Endometrial microvascular endothelial cells (primary cell): ENCODE results near the gene RYR2. TPM values are rescaled to one million over a fixed set of nuclear protein-coding genes. Genes with fewer than 3 reads are reported as not detected.

Source experiments
- in situ Hi-C: cut with HindIII; loops from 2 replicates; pipeline ENCODE4 v1.10.0; 2017; ENCODE audit warnings: low sequenced_read_pairs, low pct_unique_long_range_greater_than_20kb; ENCODE audit errors: inconsistent ontology term
- total RNA-seq: library from RNA; depleted of rRNA; stranded (reverse); fragments of >200 nt; gene quantifications from one replicate; pipeline ENCODE4 v1.2.3, GENCODE V29; 2015; ENCODE audit errors: inconsistent ontology term

RYR2 gene
- total RNA-seq, 1 donor from 2014 or later = not detected

- in situ Hi-C loops = no loop called here
Observed at GRCh38 chr1:237059244-237059643, 17.3 kb downstream of the RYR2 start.

DNA sequence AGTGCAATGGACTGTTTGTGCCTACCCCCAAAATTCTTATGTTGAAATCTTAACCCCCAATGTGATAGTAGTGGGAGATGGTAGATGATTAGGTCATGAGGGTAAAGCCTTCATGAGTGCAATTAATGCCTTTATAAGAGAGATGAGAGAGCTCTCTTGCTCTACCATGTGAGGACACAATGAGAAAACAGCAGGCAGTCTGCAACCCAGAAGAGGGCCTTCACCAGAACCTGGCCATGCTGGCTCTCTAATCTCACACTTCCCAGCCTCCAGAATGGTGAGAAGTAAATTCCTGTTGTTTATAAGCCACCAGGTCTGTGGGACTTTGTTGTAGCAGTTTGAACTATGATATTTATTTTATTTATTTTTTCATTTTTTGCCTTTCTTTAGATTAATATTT, 21.0 kb downstream of the RYR2 start:
- in situ Hi-C loops = no loop called here

DNA sequence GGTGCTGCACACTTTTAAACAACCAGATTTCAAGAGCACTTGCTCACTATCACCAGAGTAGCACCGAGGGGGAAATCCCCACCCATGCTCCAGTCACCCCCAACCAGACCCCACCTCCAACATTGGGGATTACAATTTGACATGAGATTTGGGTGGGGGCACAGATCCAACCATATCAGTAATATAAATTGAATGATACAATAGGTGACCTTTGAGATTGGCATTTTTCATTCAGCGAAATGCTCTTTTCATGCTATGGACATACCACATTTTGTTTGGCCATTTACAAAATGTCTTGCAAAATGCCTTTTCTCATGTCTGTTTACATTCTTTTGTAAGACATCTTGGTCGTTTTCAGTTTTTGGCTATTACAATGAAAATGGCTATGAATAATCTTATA, 23.9 kb downstream of the RYR2 start:
- in situ Hi-C loops = no loop called here

DNA sequence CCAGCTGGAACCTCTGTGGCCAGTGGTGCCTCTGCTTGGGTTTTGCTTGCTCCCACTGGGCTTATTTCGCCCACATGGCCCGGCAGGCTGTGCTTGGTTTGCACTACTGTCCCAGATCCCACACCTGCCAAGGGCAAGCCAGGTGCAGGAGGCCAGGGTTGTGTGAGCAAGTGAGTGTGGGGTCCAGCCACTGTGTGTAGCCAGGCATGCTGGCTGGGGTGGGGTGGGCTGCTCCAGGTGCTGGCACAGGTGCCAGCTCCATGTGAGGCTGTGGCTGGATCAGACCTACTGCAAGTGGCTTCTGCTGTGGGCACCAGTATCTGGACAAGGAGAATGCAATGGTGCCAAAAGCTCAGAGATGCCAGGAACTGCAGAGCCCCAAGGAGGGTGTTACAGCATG, 28.5 kb downstream of the RYR2 start:
- in situ Hi-C loops = no loop called here

GRCh38 chr1:237071641-237072420, 29.8 kb downstream of the RYR2 start:
- in situ Hi-C loops = no loop called here

- in situ Hi-C loops = no loop called here
Observed at GRCh38 chr1:237074371-237075117, 32.6 kb downstream of the RYR2 start.

DNA sequence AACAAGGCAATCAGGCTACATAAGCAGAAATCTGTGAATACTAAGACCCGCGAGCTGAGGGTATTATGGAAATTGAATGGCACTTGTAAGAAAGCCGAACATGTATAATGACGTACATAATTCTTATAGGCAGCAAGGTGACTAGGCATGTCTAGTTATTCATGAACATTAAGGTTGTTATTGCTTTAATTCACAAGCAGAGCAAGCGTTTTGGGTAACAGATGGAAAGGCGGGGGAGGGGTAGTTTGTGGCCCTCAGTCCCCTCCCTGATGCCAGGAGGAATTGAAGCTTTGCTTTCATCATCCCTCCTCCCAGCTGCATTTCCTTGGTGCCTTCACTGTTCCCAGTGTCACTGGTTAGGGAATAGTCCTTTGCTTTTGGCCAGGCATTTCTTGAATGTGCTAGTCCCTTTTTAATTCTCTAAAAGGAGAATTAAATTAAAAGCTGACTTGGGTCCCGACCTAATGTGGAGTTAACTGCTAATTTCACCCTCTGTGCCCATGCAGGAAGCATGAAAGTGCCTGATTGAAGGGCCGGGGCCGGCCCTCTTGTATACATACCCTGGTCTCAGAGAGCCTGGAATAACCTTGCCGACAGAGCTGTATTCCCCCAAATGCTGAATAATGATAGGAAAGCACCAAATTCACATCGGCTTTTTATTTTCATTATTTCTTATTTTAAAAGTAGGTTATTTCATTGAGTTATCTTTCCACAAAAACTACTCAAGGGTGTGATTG, 42.5 kb downstream of the RYR2 start:
- in situ Hi-C loops = no loop called here

GRCh38 chr1:237091691-237092090, 49.7 kb downstream of the RYR2 start:
- in situ Hi-C loops = no loop called here

DNA sequence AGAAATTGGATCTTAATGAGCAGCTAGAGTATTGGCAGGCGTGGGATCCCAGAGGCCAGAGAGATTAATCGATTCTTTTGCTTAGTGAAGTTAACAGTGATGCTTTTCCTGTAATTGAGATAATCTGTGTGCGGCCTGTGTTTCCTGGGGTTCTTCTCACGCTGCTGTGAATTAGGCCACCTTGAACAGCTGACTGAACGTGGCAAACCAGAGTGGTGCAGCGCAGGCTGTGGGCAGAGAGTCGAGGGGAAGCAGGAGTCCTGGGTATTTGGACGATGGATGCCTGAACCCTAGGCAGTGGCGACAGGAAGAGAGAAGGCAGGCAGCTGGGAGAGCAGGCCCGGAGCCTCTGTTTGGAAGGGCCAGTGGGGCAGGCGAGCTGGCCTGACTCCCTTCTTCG, 51.7 kb downstream of the RYR2 start:
- in situ Hi-C loops = no loop called here

- in situ Hi-C loops = no loop called here
Observed at GRCh38 chr1:237098541-237098940, 56.6 kb downstream of the RYR2 start.

DNA sequence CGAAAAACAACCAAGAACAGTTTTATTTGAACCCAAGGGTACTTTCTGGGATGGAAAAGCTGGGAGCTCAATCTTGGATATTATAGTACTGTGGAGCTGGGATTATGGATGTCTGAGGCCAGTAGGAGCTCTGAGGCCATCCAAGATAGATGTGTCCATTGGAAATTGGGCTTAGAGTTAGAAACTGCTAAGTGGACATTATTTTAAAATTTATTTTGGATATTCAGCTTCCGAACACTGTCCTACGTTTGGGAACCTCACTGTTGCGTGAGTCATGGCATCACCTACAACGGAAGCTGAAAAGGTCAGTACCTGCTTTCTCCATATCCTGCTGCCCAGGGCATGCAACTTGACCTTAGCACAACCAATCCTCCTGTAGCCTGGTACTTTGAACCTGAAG, 61.0 kb downstream of the RYR2 start:
- in situ Hi-C loops = no loop called here

DNA sequence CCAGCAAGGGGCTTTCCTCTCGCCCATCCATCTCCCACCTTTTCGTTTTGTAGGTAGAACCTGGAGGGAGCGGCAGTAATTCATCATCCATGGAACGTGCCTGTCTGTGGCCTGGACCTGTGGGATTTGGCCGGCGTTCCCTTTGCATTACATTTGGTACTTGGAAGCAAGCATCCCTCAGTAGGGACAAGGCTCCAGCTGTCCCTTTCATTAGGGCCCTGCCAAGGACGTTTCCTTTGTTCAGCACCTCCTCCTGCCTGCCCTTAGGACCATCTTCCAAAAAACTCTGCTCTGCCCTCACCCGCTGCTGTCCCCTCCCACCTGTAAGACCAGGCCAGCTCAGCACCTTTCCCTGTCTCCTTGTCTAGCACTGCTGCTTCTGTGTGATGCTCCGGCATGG, 62.1 kb downstream of the RYR2 start:
- in situ Hi-C loops = no loop called here

- in situ Hi-C loops = no loop called here
Observed at GRCh38 chr1:237105826-237106225, 63.8 kb downstream of the RYR2 start.

DNA sequence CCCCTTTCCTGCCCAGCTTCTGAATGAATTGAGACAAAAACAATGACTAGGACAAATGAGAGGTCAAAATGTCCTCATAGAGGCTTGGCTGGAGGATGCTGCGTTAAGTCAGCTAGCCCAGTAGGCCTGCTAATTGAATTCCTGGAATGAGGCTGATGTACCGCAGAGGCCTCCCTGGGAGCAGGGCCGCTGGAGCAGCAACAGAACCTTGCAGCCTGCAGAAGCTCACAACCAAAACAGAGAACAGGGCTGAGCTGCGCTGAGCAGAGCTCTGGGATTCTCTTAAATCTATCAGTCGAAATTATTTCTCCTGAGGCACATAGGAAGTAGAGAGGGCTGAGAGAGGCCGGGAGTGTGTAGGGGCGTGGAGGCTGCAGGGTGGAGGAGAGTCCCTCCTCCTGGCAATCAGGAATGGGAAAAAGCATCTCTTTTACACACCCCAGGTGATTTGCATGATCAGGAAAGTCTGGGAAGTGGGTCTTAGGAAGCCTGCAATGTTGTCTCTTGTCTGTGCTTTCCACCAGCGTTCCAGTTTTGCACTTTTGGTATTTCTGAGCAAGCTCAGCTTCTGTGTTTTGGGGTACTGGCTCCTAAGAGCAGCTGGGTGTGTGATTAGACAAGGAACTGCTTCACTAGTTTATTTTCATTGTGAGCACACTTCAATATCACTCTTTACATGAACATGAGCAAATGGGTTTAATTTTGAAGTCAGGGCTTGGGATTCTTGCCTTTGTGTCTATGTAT, 66.5 kb downstream of the RYR2 start:
- in situ Hi-C loops = no loop called here

DNA sequence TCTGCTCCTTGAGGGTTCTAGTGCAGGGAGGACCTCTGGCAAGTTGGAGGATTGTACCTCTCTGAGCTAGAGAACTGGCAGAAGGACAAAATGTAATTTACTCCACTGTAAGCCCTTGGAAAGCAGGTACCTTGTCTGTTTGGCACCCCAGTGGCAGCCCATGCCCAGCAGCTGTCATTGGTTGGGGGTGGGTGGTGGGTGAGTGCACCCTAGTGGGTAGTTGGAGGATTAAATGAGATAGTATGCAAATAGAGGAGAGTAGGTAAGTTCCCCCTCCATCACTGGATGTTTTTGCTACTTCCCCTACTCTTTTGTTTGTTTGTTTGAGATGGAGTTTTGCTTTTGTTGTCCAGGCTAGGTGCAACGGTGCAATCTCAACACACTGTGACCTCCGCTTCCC, 69.8 kb downstream of the RYR2 start:
- in situ Hi-C loops = no loop called here

- in situ Hi-C loops = no loop called here
Observed at GRCh38 chr1:237112663-237113062, 70.7 kb downstream of the RYR2 start.

DNA sequence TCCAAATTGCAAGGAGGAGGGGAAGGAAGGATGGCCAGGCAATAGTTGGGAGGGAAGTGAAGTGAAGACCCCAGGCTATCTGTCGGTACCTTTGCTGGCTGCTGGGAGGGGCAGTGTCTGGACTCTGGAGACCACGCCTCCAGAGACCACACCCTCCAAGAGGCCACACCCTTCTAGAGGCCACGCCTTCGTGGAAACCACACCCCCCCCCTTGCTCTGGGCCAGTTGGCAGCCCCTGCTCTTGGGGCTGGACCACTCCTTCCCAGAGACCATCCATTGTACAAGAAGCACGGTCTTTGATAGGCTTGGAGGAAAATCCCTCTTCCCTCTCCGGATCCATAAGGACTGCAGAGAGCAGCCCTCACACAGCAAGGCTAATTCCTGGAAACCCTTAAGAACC, 73.1 kb downstream of the RYR2 start:
- in situ Hi-C loops = no loop called here

GRCh38 chr1:237119091-237119490, 77.1 kb downstream of the RYR2 start:
- in situ Hi-C loops = no loop called here

DNA sequence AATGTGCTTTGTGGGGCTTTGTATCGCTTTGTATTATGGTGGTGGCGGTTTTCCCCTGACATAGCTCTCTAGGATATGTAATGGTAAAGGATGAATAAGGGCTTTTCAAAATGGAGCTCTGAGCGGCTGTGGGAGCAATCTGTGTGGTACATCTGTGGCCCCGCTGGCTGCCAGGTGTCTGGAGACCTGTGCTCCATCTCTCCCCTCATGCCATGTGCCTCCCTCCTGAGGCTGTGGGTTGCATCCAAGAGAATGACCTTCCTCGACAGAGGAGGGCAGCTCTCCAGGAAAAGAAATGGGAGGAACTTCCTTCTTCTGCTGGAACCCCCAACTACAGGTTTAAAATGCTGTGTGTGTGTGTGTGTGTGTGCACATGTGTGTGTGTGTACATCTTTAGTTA, 78.7 kb downstream of the RYR2 start:
- in situ Hi-C loops = no loop called here
